Amniotic stem cell (primary cell): ENCODE results near the gene CPA3.

ENCODE experiments used
- DNase-seq: peaks from one replicate; lab custom pipeline; 2025; lab: John Stamatoyannopoulos, UW

CPA3 gene, protein sequence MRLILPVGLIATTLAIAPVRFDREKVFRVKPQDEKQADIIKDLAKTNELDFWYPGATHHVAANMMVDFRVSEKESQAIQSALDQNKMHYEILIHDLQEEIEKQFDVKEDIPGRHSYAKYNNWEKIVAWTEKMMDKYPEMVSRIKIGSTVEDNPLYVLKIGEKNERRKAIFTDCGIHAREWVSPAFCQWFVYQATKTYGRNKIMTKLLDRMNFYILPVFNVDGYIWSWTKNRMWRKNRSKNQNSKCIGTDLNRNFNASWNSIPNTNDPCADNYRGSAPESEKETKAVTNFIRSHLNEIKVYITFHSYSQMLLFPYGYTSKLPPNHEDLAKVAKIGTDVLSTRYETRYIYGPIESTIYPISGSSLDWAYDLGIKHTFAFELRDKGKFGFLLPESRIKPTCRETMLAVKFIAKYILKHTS

GRCh38 chr3:148865049-148865448 lies at the start of gene CPA3:
Gene CPA3, plus strand, starts transcription at chr3:148865296. Its CDS starts 12 bp downstream, at chr3:148865308.
- no peak for DNase-seq

GRCh38 chr3:148815316-148816110 lies 49.6 kb upstream of the CPA3 start:
- no peak for DNase-seq

DNA sequence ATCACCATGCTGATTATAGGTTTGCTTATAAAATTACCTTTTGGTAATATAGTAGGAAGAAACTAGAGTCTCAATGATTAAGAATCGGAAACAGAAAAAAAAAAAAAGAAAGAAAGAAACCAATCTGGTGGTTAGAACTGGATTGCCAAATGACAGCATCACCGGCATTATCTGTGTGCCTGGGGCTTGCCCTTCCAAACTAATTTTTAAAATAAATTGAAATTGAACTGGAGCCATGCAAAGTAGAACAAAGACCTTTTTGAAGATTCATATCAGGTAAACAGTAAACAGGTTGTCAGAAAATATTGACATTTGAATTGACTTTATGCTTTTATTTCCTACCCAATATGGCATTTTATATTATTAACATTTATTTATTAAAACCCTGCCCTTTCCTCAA lies 48.7 kb upstream of the CPA3 start:
- no peak for DNase-seq

- DNase-seq = no peak
Observed at GRCh38 chr3:148816981-148817525, 48.0 kb upstream of the CPA3 start.

- no peak for DNase-seq
Observed at GRCh38 chr3:148820361-148821245, 44.5 kb upstream of the CPA3 start.

DNA sequence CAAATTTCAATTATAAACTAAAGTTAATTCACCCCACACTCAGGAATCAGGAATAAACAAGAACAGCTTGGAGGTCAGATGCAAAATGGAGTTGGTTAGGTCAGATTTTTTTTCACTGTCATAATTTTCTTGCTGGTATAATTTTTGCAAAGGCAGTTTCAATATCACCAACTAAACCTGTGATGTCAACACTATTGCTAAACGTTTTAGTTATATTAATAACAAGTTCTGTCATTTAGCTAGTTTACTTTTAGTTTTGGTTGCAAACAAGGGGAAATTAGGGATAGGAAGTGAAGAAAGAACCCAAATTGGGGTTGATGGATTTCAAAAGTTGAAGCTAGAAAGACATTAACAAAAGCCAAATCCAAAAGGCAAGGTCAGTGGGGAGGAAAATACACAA lies 42.1 kb upstream of the CPA3 start:
- DNase-seq = no peak

DNA sequence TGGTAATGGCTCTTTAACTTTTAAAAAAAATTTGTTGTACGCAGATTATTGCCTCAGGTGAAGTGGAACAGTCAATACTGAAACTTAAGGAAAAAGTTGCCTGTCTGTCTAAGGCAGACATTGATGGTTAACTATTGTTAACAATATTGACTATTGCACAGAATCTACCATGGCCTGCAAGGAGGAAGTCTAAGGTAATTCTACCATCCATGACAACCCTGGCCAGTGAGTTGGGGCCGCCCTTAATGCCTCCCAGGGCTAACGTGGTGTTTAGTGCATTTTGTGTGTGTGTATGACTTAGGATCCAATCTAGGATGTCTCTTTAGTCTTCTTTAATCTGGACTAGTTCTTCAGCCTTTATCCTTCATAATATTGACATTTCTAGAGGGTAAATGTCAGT lies 39.6 kb upstream of the CPA3 start:
- DNase-seq = no peak

GRCh38 chr3:148827585-148827984 lies 37.5 kb upstream of the CPA3 start, which contains the start of gene CPB1:
Gene CPB1, plus strand, starts transcription at chr3:148827811. Its CDS starts 13 bp downstream, at chr3:148827824.
- no peak for DNase-seq

GRCh38 chr3:148828136-148828690 lies 36.9 kb upstream of the CPA3 start:
- no peak for DNase-seq

- DNase-seq = no peak
Observed at GRCh38 chr3:148829926-148830325, 35.2 kb upstream of the CPA3 start.

DNA sequence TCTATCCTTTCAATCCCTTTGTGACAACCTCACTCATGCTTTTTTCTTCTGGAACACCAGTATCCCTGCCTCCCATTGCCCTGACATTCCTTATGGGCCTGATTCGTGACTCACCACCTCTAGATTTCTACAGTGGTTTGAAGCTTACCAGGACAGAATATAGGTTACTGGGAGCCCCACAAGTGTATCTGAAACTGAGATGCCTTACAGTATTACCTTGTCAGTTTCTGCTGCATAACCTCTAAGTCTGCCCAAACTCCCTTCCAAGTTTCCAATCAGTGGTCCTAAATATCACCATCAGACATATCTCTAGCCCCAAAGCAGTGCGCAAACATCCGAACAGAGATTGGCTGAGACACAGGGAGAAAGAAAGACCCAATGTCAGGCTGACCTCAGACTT lies 31.9 kb upstream of the CPA3 start:
- DNase-seq = no peak

GRCh38 chr3:148839805-148840204 lies 25.3 kb upstream of the CPA3 start:
- DNase-seq = no peak

- DNase-seq = no peak
Observed at GRCh38 chr3:148840451-148840850, 24.6 kb upstream of the CPA3 start.

DNA sequence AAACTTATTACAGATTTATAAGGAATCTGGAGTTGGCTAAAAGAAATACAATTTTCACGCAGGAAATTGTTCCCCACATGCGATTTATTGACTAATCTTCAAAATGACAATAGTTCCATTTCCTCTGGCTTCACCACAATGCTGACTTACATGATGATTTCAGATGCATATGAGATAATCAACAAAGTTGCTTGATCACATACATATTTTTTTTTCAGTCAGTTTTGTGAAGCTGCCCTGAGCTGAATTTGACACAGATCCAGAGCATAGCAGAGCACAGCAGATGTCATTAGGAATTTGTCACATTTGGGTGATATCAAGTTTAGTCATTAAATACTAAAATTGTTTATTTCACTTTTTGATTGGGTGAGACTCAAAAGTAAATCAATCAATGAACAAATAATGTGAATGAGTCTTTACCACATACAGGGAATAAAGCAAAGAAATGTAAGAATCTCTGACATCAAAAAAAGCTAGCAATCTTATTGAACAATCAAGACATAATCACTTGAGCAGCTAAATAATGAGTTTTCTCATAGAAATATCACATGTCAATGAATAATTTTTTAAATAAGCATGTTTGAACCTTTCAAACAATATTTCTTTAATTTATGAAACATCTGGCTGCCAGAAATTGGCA lies 19.2 kb upstream of the CPA3 start:
- no peak for DNase-seq

GRCh38 chr3:148847351-148847750 lies 17.7 kb upstream of the CPA3 start:
- no peak for DNase-seq

GRCh38 chr3:148848410-148848809 lies 16.7 kb upstream of the CPA3 start:
- DNase-seq = no peak

DNA sequence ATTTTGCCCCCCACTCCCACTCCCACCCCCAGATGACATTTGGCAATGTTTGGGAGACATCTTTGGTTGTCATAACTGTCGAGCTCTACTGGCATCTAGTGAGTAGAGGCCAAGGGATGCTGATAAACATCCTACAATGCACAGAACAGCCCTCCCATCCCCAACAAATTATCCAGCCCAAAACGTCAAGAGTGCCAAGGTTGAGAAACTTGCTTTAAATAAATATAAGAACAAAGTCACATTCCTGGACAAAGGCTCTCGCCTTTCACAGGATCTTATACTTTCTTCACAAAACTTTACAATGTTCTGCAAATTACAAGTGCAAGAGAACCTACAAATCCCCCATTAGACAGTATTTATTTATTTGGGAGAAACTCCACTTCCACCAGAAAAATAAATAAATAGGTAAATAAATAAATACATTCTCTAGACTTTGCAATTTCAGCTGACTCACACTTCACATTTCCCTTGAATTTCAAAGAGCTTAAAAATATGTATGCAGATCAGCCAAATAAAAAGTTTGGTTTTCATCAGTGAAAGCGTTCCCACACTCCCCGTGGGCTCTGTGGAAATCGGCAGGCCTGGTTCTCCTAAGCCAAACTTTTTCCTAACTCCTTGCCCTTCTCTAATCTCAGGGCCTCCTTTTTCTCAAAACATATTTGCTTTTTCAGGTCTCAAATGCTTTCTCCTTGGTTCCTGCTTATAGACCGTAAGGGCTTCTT lies 12.7 kb upstream of the CPA3 start:
- DNase-seq = no peak

DNA sequence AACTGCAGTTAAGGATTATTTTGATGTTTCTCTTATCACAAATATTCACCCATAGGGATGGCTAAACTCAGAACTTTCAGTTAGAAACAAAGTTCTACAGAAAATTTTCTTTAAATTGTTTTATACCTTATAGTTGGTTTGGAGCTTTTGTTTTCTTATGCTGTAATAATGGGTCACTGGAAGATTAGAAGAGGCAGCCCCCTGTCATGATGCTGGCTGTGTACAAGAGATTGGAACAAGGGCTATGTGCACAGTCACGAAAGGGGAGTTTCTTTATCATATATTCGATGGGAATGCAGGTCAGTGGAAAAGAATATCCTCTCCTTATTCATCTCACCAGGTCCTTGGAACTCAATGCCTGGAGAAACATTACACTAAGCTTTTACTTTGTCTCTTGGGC lies 12.0 kb upstream of the CPA3 start:
- no peak for DNase-seq

DNA sequence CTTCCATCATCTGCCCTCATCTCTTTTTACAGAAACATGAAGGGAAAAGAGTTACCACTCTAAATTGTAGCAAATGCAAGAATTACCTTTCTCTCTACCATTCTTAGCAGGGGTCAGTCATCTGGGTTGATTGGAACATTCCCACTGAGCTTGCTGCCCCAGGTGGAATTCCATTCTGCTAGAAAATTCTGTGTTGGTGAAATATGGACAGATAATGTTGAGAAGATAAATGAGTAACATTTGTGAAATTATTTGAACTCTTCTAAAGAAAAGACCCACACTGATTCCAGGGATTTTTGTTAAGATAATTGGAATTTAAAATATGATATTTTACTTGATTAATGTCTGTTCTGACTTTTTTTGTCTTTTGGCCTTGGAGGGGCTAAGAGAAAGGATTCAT lies 11.0 kb upstream of the CPA3 start:
- no peak for DNase-seq

- no peak for DNase-seq
Observed at GRCh38 chr3:148856384-148856783, 8.7 kb upstream of the CPA3 start.
